Parathyroid adenoma (tissue), 2 donors: ENCODE measurements around the gene PLP1.

ENCODE experiments used
- H2AFZ ChIP-seq: fragments of 300-600 bp; sonication (generic); one replicate; pipeline ENCODE4 v1.7.0; 2017; ENCODE audit warnings: antibody characterized with exemption, mild to moderate bottlenecking
- H3K27ac ChIP-seq: fragments of 300-600 bp; sonication (generic); one replicate; pipeline ENCODE4 v1.7.0; 2017
- H3K27me3 ChIP-seq: fragments of 300-600 bp; sonication (generic); one replicate; pipeline ENCODE4 v1.7.0; 2017; ENCODE audit warnings: low read length; ENCODE audit not compliant: control insufficient read depth, insufficient read depth
- H3K36me3 ChIP-seq: fragments of 300-600 bp; sonication (generic); one replicate; pipeline ENCODE4 v1.7.0; 2017; ENCODE audit warnings: low read length; ENCODE audit not compliant: control insufficient read depth, insufficient read depth
- H3K4me1 ChIP-seq: fragments of 300-600 bp; sonication (generic); one replicate; pipeline ENCODE4 v1.7.0; 2017; ENCODE audit warnings: control low read depth
- H3K4me2 ChIP-seq: fragments of 300-600 bp; sonication (generic); one replicate; pipeline ENCODE4 v1.7.0; 2017; ENCODE audit warnings: low read length
- H3K4me3 ChIP-seq: fragments of 300-600 bp; sonication (generic); one replicate; pipeline ENCODE4 v1.7.0; 2017; ENCODE audit warnings: low read depth, low read length
- H3K79me2 ChIP-seq: fragments of 300-600 bp; sonication (generic); one replicate; pipeline ENCODE4 v1.7.0; 2017; ENCODE audit warnings: control low read depth
- H3K9ac ChIP-seq: fragments of 300-600 bp; sonication (generic); one replicate; pipeline ENCODE4 v1.7.0; 2017; ENCODE audit warnings: mild to moderate bottlenecking
- H3K9me3 ChIP-seq: fragments of 300-600 bp; sonication (generic); one replicate; pipeline ENCODE4 v1.7.0; 2017; ENCODE audit warnings: low read length; ENCODE audit not compliant: control insufficient read depth
- CTCF ChIP-seq: fragments of 300-600 bp; sonication (generic); IDR thresholded peaks from one replicate; pipeline ENCODE4 v1.7.0; 2017; ENCODE audit warnings: antibody characterized with exemption, mild to moderate bottlenecking
- donor health status: primary hyperparathyroidism.

PLP1 gene

DNA sequence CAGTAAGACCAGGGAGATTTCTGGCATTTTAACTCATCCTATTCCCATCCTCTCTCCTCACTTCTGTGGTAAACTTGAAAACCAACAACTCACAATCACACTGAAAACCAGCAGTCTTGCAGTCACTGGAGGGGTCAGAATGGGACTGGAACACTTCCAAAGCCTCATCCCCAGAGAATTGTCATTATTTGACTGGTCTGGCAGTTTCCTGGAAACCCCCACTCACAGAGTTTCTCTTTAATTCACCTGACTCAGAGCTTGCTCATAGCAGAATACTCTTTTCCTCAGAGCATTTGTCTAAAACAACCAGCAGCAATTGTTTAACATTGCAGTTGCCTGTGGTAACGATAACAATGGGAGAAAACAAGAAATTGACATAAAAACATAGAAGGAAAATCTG lies 62.8 kb downstream of the PLP1 start:
- Histone ChIP-seq H3K4me1 (no peaks in the 10 kb centered on the region), H2AFZ (no peak overlapping the region), H3K9me3 (no peaks in the 10 kb centered on the region), H3K4me3 (no peak overlapping the region), H3K4me2 (no peak overlapping the region), H3K79me2 (no peaks in the 10 kb centered on the region), H3K36me3 (no peaks in the 10 kb centered on the region), H3K27ac (no peak overlapping the region), H3K9ac (no peak overlapping the region), H3K27me3 (no peaks in the 10 kb centered on the region)
- TF ChIP-seq CTCF = no peak
